GM21423 (cell line): ENCODE data around the gene IL10RA.
A peak's percentile ranks its signal among the peaks of the same experiment; 100 is the strongest.
"Not testable (repeated sequence)": the region's sequence is repeated elsewhere in the genome, so short reads cannot be mapped to it uniquely, and the experiment has no call there.

ENCODE experiments used
- ATAC-seq: cut with Tn5 transposase; IDR thresholded peaks from one replicate; pipeline ENCODE4 v1.9.1; 2021; ENCODE audit warnings: mild to moderate bottlenecking, moderate library complexity; ENCODE audit not compliant: unreplicated experiment

IL10RA gene

DNA sequence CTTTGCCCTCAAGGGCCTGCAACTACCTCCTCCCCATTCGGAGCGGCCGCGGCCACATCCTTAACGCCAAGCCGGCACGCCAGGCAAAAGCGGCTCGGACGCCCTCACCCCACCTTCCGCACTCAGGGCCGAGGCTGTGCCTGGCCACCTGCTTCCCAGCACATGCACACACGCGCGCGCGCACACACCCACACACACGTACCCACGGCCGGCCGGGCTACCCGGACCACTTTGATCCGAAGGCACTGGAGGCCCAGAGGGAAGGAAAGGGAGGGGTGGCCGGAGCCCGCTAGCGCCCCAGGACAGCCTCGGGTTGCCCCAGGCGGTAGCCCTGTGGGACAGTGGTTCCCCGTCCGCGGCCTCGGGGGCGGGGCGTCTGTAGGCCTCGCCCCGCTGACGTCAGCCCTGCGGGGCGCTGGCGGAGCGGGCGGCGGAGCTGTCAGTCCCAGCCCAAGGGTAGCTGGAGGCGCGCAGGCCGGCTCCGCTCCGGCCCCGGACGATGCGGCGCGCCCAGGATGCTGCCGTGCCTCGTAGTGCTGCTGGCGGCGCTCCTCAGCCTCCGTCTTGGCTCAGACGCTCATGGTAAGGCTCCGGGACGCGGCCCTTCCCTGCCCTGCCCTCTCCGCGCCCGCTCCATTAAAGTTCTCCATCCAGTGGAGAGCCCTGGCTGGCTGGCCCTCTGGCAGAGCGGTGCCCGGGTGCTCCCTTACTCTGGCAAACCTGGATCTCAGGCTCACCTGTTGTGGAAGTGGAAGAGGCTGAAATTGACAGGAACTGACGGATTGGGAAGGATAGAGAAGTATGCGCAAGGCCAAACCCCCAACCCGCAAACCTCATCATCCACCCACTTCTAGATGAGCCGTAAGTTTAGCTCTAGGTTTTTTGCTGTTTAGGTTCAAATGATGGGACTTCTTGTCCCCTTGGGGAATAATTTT is at the start of gene IL10RA:
Gene IL10RA (plus strand): TSS at position 442 of the 935 bp plus-strand sequence. CDS start 74 bp downstream, at position 516.
- ATAC-seq: peak; percentile 87

DNA sequence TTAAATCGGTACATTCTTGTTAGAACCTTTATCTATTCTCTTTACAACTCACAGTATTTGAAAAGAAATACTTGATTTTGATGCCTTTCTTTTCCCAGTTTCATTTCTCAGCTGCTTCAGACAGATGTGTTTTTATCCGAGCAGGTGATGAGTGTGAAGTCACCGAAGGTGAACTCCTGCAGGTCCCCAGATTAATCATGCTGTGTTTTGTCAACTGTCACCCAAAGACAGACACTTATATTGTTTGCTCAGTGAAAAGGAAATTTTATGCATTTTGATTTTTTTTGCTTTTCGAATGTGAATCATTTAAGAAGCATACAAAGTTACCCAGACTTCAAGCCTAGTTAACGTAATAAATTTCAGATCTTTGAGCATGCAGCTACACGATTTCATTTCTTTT is 49.2 kb upstream of the IL10RA start:
- ATAC-seq: no peak

- no peak for ATAC-seq
Observed at GRCh38 chr11:117940736-117941135, 45.5 kb upstream of the IL10RA start.

- ATAC-seq: no peak
Observed at GRCh38 chr11:117941163-117941707, 45.0 kb upstream of the IL10RA start.

GRCh38 chr11:117941976-117942654 is 44.1 kb upstream of the IL10RA start:
- ATAC-seq: no peak

DNA sequence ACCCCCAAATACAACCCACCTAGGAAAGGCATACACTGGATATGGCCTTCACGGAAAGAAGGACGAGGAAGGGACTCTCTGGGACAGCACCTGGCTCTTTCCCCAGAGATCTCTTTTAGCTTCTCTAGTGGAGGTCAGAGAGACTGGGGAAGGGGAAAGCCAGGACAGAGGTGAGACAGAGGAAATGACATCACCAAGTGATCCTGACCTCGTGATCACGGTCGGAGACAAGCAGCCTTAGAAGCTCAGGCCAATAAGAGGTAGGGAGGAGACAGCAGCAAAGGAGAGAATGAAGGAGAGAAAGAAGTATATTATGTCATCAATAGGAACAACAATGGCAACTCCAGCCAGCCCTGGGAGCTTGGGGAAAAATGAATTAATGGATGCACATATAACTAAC is 41.6 kb upstream of the IL10RA start:
- ATAC-seq: no peak

DNA sequence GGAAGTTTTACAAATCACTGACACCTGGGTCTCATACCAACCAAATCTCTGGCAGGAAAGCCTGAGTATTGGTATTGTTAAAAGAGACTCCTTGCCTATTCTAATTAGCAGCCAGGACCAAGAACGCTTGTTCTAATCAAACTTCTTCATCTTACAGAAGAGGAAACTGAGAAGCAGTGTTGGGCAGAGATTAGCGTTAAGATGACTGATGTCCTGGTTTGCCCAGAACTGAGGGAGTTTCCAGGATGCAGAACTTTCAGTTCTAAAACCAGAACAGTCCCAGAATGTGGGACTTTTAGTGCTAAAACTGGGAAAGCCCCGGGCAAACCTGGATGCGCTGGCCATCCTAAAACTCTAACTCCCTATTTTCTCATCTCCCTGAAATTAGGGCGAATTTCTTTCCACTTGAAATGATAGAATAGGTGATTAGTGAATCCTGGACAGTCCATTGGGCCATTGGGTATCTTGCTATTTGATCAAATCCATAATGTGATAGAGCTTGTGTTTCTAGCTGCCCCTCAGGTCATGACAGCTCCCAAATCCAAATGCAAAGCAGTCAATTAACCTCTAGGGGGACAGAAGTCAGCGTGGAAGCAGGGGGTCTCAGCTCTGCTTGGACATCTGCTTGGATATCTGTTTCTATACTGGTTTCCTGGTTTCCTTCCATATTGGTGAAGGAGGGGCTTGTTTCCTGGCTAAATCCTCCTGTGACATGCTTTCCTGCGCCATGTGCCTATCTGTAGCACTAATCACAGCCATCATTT is 41.0 kb upstream of the IL10RA start:
- no peak for ATAC-seq

GRCh38 chr11:117946156-117946841 is 39.9 kb upstream of the IL10RA start:
- ATAC-seq: peak; percentile 5

DNA sequence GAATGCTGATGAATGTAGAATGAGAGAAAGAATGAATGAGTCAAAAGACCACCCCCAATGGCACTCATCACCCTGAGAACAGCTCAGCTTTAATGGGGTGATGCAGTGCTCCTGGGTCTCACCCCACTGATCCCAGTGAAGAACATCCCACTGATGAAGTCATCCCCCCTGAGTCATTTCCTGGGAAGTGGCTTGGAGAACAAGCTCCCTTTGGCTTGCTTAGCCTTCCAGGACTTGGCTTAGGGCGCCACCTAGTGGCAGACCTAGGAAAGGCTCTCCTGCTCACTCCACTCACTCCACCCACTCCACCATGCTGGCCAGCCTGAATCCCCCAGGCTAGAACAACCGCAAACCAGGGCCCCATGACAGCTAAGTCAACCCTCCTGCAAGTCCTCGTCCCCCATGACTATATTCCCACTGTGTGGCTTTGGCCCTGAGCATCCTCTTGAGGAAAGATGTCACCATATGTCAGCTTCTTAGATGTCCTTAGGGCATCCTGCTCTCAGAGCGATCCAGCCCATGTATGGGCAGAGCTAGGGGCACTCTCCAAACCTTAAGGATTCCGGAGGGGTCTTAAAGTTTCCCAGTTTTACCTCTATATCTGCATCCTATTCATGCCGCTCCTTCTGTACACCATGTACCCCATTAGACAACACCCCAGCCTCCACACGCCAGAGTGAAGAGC is 39.2 kb upstream of the IL10RA start:
- ATAC-seq: peak; percentile 42

GRCh38 chr11:117947751-117948150 is 38.4 kb upstream of the IL10RA start:
- ATAC-seq: not testable (repeated sequence)

DNA sequence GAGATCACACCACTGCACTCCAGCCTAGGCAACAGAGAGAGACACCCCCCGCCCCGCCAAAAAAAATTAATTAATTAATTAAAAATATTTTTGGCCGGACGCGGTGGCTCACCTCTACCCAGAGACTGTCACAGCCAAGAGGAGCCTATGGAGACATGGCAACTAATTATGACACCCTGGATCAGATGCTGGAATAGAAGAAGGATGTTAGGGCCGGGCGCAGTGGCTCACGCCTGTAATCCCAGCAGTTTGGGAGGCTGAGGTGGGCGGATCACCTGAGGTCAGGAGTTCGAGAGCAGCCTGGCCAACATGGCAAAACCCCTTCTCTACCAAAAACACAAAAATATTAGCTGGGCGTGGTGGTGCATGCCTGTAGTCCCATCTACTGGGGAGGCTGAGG is 37.7 kb upstream of the IL10RA start:
- not testable (repeated sequence) for ATAC-seq

DNA sequence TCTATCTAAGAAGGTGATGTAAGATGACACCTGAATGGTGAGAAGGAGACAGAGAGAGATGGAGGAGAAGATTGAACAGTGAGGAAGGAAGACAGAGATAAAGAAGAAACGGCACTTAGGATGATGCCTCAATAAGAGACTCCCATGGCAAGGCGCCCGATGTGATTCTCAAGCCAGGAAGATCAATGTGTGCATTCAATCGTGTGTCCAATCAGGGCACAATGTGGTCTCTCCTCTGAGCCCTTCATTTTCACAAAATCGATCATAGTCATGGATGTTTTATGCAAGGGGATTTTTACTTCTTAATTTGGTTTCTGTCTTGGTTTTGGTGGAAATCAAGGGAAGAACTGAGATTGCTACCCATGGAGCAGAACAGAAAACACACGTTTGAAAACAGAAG is 37.1 kb upstream of the IL10RA start:
- no peak for ATAC-seq

GRCh38 chr11:117950301-117950700 is 35.9 kb upstream of the IL10RA start:
- ATAC-seq: no peak

DNA sequence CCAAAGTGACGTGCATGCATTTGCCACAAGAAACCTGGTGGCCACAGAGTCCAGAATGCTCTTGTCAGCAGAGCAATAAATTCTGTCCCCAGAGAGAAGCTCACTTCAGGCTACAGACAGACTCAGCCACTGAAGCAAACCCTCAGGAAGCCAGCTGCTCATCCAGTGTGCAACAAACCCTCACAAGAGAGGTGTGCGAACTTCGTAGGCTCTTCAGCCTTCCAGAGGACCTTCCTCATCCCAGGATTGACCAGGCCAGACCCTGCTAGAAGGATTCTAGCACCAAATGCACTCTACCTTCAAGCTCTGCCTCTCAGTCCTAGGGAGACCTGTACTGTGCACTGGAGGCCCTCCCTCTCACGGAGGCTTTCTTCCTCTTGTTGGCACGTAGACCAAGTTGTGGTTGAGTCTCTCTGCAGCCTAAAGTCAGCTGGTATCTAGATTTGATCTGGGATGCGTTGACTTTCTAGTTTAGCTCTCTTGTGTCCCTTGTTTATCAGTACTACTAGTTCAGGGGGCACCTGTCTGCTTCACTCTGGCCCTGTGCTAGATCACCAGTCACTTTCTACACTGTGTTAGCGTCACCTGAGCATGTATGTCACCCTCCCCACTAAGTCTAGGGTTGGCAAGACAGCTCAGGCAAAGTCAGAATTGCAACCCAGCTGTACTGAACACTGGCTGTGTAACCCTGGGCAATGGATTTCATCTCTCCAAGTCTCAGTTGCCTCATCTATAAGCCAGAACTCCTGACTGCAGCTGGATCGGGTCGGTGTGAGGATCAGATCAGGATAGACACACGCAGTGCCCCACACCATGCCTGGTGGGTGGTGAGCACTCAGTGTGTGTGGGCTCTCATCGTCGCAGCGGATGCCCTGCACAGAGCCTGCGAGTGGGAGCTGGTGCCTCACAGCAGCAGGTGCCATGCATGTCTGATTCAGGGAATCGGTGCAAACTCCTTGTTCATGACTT is 34.9 kb upstream of the IL10RA start:
- peak; percentile 51 for ATAC-seq

GRCh38 chr11:117953024-117953671 is 33.0 kb upstream of the IL10RA start:
- no peak for ATAC-seq

DNA sequence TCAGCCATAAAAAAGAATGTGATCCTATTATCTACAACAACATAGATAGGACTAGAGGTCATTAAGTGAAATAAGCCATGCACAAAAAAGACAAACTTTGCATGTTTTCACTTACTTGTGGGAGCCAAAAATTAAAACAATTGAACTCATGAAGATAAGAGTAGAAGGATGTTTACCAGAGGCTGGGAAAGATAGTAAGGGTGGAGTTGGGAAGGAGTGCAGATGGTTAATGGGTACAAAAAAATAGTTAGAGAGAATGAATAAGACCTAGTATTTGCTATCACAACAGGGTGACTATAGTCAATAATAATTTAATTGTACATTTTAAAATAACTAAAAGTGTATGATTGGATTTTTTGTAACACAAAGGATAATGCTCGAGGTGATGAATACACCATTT is 27.2 kb upstream of the IL10RA start:
- ATAC-seq: no peak

DNA sequence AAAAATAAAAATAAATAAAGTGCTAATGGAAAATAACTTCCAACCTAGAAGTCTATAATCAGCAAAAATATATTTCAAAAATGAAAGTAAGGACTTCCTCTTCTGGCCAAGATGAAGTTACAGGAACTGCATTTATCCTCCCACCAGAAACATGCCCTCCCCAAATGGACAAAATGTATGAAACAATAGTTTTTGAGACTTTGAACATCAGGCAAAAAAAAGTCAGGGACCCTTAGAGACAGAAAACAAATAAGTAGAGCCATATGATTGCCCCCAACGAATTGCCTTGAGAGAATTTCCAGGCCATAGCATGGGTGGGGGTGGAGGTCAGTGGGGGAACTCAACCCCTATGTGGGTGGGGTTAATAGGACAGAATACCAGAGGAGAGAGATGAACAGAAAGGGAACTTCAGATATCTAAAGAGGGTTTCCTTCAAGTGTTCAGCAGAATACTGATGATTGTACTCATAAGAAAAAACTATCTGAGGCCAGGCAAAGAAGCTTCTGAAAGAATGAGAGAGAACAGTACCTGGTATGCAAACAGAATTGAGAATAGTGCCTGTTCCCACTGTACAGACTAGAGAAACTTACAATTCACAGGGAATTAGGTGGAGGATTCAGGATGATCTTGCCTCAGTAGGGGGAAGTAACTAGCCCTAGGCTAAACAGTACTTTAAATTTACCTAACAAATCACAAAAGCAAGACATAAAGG is 26.6 kb upstream of the IL10RA start:
- ATAC-seq: no peak

- ATAC-seq: no peak
Observed at GRCh38 chr11:117960406-117960805, 25.8 kb upstream of the IL10RA start.
